Bone marrow (tissue), 2 donors: ENCODE results near the gene GALNT9.

Experiments used
- DNase-seq, 2 donors: peaks; one replicate each; lab custom pipeline; 2025; lab: John Stamatoyannopoulos, UW

The GALNT9 gene

GRCh38 chr12:132181570-132182200, 147.7 kb downstream of the GALNT9 start:
- no peak for DNase-seq

- no peak for DNase-seq
These were observed 148.5 kb downstream of the GALNT9 start for GRCh38 chr12:132180648-132181546.

- no peak for DNase-seq
These were observed 149.7 kb downstream of the GALNT9 start for GRCh38 chr12:132179431-132180362.

GRCh38 chr12:132178801-132179401, 150.5 kb downstream of the GALNT9 start:
- DNase-seq, result no peak

GRCh38 chr12:132178316-132178715, 151.1 kb downstream of the GALNT9 start:
- DNase-seq, result peak in 1 of 2 donors; percentile 37

GRCh38 chr12:132176920-132177551, 152.4 kb downstream of the GALNT9 start:
- no peak for DNase-seq

- no peak for DNase-seq
These were observed 152.9 kb downstream of the GALNT9 start for GRCh38 chr12:132176385-132176919.

- DNase-seq, result no peak
These were observed 153.6 kb downstream of the GALNT9 start for GRCh38 chr12:132175496-132176384.

GRCh38 chr12:132174839-132175490, 154.4 kb downstream of the GALNT9 start:
- no peak for DNase-seq

GRCh38 chr12:132174015-132174838, 155.2 kb downstream of the GALNT9 start:
- DNase-seq, result no peak

GRCh38 chr12:132173135-132174014, 156.0 kb downstream of the GALNT9 start:
- no peak for DNase-seq

- DNase-seq, result no peak
These were observed 156.8 kb downstream of the GALNT9 start for GRCh38 chr12:132172619-132173018.

GRCh38 chr12:132171968-132172521, 157.3 kb downstream of the GALNT9 start:
- DNase-seq, result no peak

GRCh38 chr12:132171293-132171967, 158.0 kb downstream of the GALNT9 start:
- no peak for DNase-seq

- DNase-seq, result no peak
These were observed 158.6 kb downstream of the GALNT9 start for GRCh38 chr12:132170637-132171292.

- DNase-seq, result no peak
These were observed 159.2 kb downstream of the GALNT9 start for GRCh38 chr12:132170094-132170636.
